HepG2 (cell line): ENCODE measurements around the gene ADARB1. TPM values are rescaled to one million over a fixed set of nuclear protein-coding genes. Genes with fewer than 3 reads are reported as not detected.

ENCODE experiments used
- ATAC-seq: fragments of 200-7000 bp; cut with Tn5 transposase; 3 replicates; pipeline ENCODE4 v1.9.1; 2020; ENCODE audit warnings: mild to moderate bottlenecking, moderate library complexity
- BruUV-seq: library from RNA; stranded (reverse); fragments of 400-500 nt; replicated peaks from 2 replicates; lab custom pipeline; 2021; lab: Mats Ljungman, UMichigan
- CTCF ChIA-PET: fragments of 300-600 bp; formaldehyde crosslinking; extraction: SDS; loops from one replicate; lab custom pipeline; 2021; ENCODE audit warnings: low total read pairs, inconsistent platforms, low intra/inter-chr PET ratio; lab: Yijun Ruan, JAX
- POLR2A ChIA-PET: fragments of 350-600 bp; sonication (Branson Sonifier 250); formaldehyde crosslinking; loops from one replicate; lab custom pipeline; 2020; ENCODE audit warnings: antibody characterized with exemption, inconsistent platforms; lab: Yijun Ruan, JAX
- DNase-seq: peaks from one replicate; pipeline ENCODE4 v3.0.0-alpha.2; 2015; ENCODE audit warnings: low spot score
- FAIRE-seq: peaks from 3 replicates; lab custom pipeline; 2011; peaks lifted over from hg19 to GRCh38; lab: Jason Lieb, UNC
- H2AFZ ChIP-seq: one replicate; pipeline ENCODE4 v1.6.1; 2011; ENCODE audit warnings: low read length, inconsistent platforms
- H3K27ac ChIP-seq: fragments of 300-600 bp; 3 replicates; pipeline ENCODE4 v1.8.0; 2011; ENCODE audit warnings: mixed run types, mild to moderate bottlenecking, mixed read lengths, low read length, inconsistent platforms; ENCODE audit not compliant: insufficient read depth; ENCODE audit errors: extremely low read length
- H3K27me3 ChIP-seq, 2 experiments: fragments of 200-600 bp in 1 of 2; 2 replicates in 1 of 2; 3 replicates in 1 of 2; pipeline versions ENCODE4 v1.6.0 to v1.8.0; 2011; ENCODE audit warnings: low read length in 2 of 2, mild to moderate bottlenecking in 2 of 2, moderate library complexity in 2 of 2, inconsistent platforms in 1 of 2; ENCODE audit not compliant: insufficient read depth in 2 of 2, control insufficient read depth in 1 of 2
- H3K36me3 ChIP-seq, 2 experiments: fragments of 200-600 bp in 1 of 2; replicated peaks in 1 of 2; 2 replicates in 1 of 2; 3 replicates in 1 of 2; pipeline versions ENCODE4 v1.5.1 to v1.8.0; 2011; ENCODE audit warnings: low read length in 2 of 2, inconsistent platforms in 1 of 2; ENCODE audit not compliant: insufficient read depth in 2 of 2, control insufficient read depth in 1 of 2
- H3K4me1 ChIP-seq: 2 replicates; pipeline ENCODE4 v1.5.1; 2012; ENCODE audit warnings: low read length, inconsistent platforms; ENCODE audit not compliant: insufficient read depth
- H3K4me2 ChIP-seq: 2 replicates; pipeline ENCODE4 v1.6.0; 2011; ENCODE audit warnings: low read depth, low read length, inconsistent platforms
- H3K4me3 ChIP-seq, 3 experiments: fragments of 200-600 bp in 1 of 3; sonication (generic), shearing (Covaris generic) in 1 of 3; replicated peaks in 1 of 3; 2 replicates each; pipeline ENCODE4 v1.5.1; 2011 to 2016; ENCODE audit warnings: low read length in 3 of 3, inconsistent platforms in 2 of 3, low read depth in 2 of 3, mild to moderate bottlenecking in 2 of 3, control low read depth in 1 of 3, mixed read lengths in 1 of 3; ENCODE audit not compliant: insufficient read depth in 1 of 3
- H3K79me2 ChIP-seq: one replicate; pipeline ENCODE4 v1.6.1; 2011; ENCODE audit warnings: low read length, inconsistent platforms; ENCODE audit not compliant: insufficient read depth
- H3K9ac ChIP-seq: 2 replicates; pipeline ENCODE4 v1.6.0; 2011; ENCODE audit warnings: mild to moderate bottlenecking, low read depth, low read length, inconsistent platforms; ENCODE audit not compliant: insufficient read depth
- H3K9me3 ChIP-seq: 2 replicates; pipeline ENCODE4 v1.5.1; 2012; ENCODE audit warnings: mild to moderate bottlenecking, low read length
- H4K20me1 ChIP-seq: 2 replicates; pipeline ENCODE4 v1.6.0; 2011; ENCODE audit warnings: inconsistent platforms, mild to moderate bottlenecking, low read length, moderate library complexity; ENCODE audit not compliant: insufficient read depth
- BRD4 ChIP-seq: sonication (generic); formaldehyde crosslinking; IDR thresholded peaks from 2 replicates; pipeline ENCODE4 v1.4.0; 2020; ENCODE audit warnings: missing genetic modification reagents
- CENPX ChIP-seq: sonication (generic); formaldehyde crosslinking; IDR thresholded peaks from 2 replicates; pipeline ENCODE4 v1.9.0; 2021; ENCODE audit warnings: mild to moderate bottlenecking, missing genetic modification reagents, moderate library complexity
- KLF16 ChIP-seq, 2 experiments: sonication (generic) in 1 of 2; formaldehyde crosslinking in 1 of 2; IDR thresholded peaks; 2 replicates each; pipeline versions ENCODE4 v1.6.1 to v1.8.0; 2016 to 2023; ENCODE audit warnings: missing genetic modification reagents in 2 of 2, missing compliant biosample characterization in 1 of 2
- NCOA1 ChIP-seq: sonication (generic); formaldehyde crosslinking; IDR thresholded peaks from 2 replicates; pipeline ENCODE4 v1.9.0; 2021; ENCODE audit warnings: missing genetic modification reagents
- ZNF329 ChIP-seq: sonication (generic); formaldehyde crosslinking; IDR thresholded peaks from 2 replicates; pipeline ENCODE4 v1.9.0; 2021; ENCODE audit warnings: low read depth, mild to moderate bottlenecking, missing genetic modification reagents
- ZNF441 ChIP-seq: sonication (generic); formaldehyde crosslinking; IDR thresholded peaks from 2 replicates; pipeline ENCODE4 v1.7.0; 2021; ENCODE audit warnings: missing genetic modification reagents, borderline replicate concordance
- ZNF768 ChIP-seq: sonication (generic); formaldehyde crosslinking; IDR thresholded peaks from 2 replicates; pipeline ENCODE4 v1.4.0; 2020; ENCODE audit warnings: missing genetic modification reagents
- WGBS: methylation state at CpG from one replicate; pipeline ENCODE4 v1.1.6; 2017; ENCODE audit warnings: low lambda C conversion rate; 5-methylcytosine and 5-hydroxymethylcytosine counted together
- in situ Hi-C: cut with HindIII; loops from 2 replicates; pipeline ENCODE4 v1.10.0; 2017; ENCODE audit warnings: low pct_unique_long_range_greater_than_20kb; ENCODE audit not compliant: extremely low pct_ligation_motif_present
- intact Hi-C: fragments of 100-400 bp; cut with micrococcal nuclease; formaldehyde crosslinking; loops from one replicate; pipeline ENCODE4 v1.10.0; 2022; ENCODE audit not compliant: unreplicated experiment
- polyA plus RNA-seq, 8 experiments: library from polyadenylated mRNA; depleted of rRNA in 3 of 8; stranded (reverse) in 7 of 8; unstranded in 1 of 8; fragments of >200 nt; fragmentation: Illumina TruSeq in 4 of 8; extraction: Trizol in 4 of 8; gene quantifications; 2 replicates each; pipeline versions ENCODE4 v1.2.1 to v1.2.3, GENCODE V29; 2011 to 2016; ENCODE audit warnings: low read depth in 4 of 8, missing spikeins in 1 of 8, mixed read lengths in 1 of 8; ENCODE audit not compliant: insufficient read depth in 1 of 8
- total RNA-seq, 5 experiments: library from RNA; depleted of rRNA; stranded (reverse); fragments of >200 nt; fragmentation: Illumina TruSeq; extraction: Trizol; gene quantifications; 2 replicates each; pipeline ENCODE4 v1.2.3, GENCODE V29; 2016; ENCODE audit warnings: low read depth in 1 of 5
- TF ChIP-seq, protein P1 (sequence below): sonication (generic); formaldehyde crosslinking; IDR thresholded peaks from 2 replicates; pipeline ENCODE4 v1.4.0; 2020; ENCODE audit warnings: missing genetic modification reagents
- TF ChIP-seq, protein P2 (sequence below): IDR thresholded peaks from 2 replicates; pipeline ENCODE4 v1.6.1; 2016; ENCODE audit warnings: missing genetic modification reagents, missing compliant biosample characterization
- TF ChIP-seq, protein P3 (sequence below): sonication (generic); formaldehyde crosslinking; conservative IDR thresholded peaks from 2 replicates; pipeline ENCODE4 v1.4.0; 2020; ENCODE audit warnings: mild to moderate bottlenecking, missing genetic modification reagents, moderate library complexity
- TF ChIP-seq, protein P4 (sequence below): sonication (generic); formaldehyde crosslinking; IDR thresholded peaks from 2 replicates; pipeline ENCODE4 v1.8.1; 2023; ENCODE audit warnings: missing genetic modification reagents, mild to moderate bottlenecking, borderline replicate concordance

The ADARB1 gene
- total and polyA plus RNA-seq, 2 of the 13 experiments (the other 11 are each of a cell fraction or from before 2014, with no cell fraction given): 6.6 to 10.0 TPM

DNA sequence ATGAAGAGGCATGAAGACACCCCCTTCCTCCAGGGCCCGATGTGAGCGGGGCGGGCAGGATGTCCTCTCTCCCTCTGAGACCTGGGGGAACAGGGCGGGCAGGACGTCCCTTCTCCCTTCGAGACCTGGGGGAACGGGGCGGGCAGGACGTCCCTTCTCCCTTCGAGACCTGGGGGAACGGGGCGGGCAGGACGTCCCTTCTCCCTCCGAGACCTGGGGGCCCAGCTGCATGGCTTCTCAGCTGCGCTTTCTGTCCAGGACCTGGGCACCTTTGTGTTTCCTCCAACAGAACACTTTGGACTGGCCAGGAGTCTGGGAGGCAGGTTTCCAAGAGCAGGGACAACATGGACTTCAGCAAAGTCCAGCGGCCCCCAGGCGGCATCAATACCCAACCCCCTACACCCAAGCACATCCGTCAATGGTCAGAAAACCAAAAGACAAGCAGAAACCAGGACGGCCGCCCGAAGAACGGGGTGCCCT lies 30.8 kb upstream of the ADARB1 start:
- Histone ChIP-seq H3K4me1 (peaks cover 23% of the 10 kb centered on the region), H3K4me2 (no peak overlapping the region), H3K27me3 (peaks cover 9 to 49% of the 10 kb centered on the region in 2 experiments; a peak in 4 of 5 replicates), H3K36me3 (no peaks in the 10 kb centered on the region), H3K9ac (no peak overlapping the region), H3K4me3 (no peak overlapping the region)
- no peak for DNase-seq
- CTCF ChIA-PET: no interaction called here
- WGBS: 68% methylated on average over 11 of the region's 22 CpGs
- no peak for ATAC-seq
- TF ChIP-seq, protein P1, sequence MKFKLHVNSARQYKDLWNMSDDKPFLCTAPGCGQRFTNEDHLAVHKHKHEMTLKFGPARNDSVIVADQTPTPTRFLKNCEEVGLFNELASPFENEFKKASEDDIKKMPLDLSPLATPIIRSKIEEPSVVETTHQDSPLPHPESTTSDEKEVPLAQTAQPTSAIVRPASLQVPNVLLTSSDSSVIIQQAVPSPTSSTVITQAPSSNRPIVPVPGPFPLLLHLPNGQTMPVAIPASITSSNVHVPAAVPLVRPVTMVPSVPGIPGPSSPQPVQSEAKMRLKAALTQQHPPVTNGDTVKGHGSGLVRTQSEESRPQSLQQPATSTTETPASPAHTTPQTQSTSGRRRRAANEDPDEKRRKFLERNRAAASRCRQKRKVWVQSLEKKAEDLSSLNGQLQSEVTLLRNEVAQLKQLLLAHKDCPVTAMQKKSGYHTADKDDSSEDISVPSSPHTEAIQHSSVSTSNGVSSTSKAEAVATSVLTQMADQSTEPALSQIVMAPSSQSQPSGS (CRISPR knock-in tag): no peak
- TF ChIP-seq, protein P2, sequence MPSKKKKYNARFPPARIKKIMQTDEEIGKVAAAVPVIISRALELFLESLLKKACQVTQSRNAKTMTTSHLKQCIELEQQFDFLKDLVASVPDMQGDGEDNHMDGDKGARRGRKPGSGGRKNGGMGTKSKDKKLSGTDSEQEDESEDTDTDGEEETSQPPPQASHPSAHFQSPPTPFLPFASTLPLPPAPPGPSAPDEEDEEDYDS: no peak
- TF ChIP-seq NCOA1: no peak
- no peak for TF ChIP-seq BRD4 (CRISPR knock-in tag)
- TF ChIP-seq, protein P3, sequence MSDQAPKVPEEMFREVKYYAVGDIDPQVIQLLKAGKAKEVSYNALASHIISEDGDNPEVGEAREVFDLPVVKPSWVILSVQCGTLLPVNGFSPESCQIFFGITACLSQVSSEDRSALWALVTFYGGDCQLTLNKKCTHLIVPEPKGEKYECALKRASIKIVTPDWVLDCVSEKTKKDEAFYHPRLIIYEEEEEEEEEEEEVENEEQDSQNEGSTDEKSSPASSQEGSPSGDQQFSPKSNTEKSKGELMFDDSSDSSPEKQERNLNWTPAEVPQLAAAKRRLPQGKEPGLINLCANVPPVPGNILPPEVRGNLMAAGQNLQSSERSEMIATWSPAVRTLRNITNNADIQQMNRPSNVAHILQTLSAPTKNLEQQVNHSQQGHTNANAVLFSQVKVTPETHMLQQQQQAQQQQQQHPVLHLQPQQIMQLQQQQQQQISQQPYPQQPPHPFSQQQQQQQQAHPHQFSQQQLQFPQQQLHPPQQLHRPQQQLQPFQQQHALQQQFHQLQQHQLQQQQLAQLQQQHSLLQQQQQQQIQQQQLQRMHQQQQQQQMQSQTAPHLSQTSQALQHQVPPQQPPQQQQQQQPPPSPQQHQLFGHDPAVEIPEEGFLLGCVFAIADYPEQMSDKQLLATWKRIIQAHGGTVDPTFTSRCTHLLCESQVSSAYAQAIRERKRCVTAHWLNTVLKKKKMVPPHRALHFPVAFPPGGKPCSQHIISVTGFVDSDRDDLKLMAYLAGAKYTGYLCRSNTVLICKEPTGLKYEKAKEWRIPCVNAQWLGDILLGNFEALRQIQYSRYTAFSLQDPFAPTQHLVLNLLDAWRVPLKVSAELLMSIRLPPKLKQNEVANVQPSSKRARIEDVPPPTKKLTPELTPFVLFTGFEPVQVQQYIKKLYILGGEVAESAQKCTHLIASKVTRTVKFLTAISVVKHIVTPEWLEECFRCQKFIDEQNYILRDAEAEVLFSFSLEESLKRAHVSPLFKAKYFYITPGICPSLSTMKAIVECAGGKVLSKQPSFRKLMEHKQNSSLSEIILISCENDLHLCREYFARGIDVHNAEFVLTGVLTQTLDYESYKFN (CRISPR knock-in tag): no peak
- TF ChIP-seq, protein P4, sequence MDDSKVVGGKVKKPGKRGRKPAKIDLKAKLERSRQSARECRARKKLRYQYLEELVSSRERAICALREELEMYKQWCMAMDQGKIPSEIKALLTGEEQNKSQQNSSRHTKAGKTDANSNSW (CRISPR knock-in tag): no peak
- no peak for TF ChIP-seq ZNF441
- TF ChIP-seq KLF16 (CRISPR knock-in tag; IDR thresholded peaks at IDR 0.05): no peak
- TF ChIP-seq CENPX (CRISPR knock-in tag): no peak
- no peak for TF ChIP-seq ZNF768 (CRISPR knock-in tag)
- TF ChIP-seq ZNF329 (CRISPR knock-in tag): no peak
- TF ChIP-seq, all 625 proteins: peak for 0
- intact Hi-C loops (no loop called here), in situ Hi-C loops (no loop called here)
- POLR2A ChIA-PET: no interaction called here
- Histone ChIP-seq H3K27ac (no peak overlapping the region), H3K79me2 (no peaks in the 10 kb centered on the region), H3K9me3 (peaks cover 17% of the 10 kb centered on the region), H4K20me1 (no peaks in the 10 kb centered on the region), H2AFZ (no peak overlapping the region)
- FAIRE-seq: no peak
- no TSS peak for BruUV-seq
